Measurements from ENCODE around the gene MREG.

DNA sequence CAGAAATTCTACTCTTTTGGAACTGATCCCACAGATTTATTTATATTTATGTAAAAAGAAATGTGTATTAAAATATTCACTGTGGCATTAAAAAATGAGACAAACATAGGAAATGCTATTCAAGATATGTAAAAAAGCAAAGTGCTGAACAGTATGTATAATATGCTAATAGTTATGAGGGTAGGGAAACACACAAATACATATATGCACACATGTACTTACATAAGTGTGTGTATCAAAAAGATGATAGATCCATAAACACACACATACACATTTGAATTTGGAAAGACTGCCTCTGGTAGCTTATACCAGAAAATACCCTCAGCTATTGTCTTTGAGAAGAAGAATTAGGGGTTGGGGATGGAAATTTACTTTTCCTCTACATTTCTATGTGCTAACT lies 103.2 kb downstream of the MREG start:
- TF ChIP-seq, protein P1, sequence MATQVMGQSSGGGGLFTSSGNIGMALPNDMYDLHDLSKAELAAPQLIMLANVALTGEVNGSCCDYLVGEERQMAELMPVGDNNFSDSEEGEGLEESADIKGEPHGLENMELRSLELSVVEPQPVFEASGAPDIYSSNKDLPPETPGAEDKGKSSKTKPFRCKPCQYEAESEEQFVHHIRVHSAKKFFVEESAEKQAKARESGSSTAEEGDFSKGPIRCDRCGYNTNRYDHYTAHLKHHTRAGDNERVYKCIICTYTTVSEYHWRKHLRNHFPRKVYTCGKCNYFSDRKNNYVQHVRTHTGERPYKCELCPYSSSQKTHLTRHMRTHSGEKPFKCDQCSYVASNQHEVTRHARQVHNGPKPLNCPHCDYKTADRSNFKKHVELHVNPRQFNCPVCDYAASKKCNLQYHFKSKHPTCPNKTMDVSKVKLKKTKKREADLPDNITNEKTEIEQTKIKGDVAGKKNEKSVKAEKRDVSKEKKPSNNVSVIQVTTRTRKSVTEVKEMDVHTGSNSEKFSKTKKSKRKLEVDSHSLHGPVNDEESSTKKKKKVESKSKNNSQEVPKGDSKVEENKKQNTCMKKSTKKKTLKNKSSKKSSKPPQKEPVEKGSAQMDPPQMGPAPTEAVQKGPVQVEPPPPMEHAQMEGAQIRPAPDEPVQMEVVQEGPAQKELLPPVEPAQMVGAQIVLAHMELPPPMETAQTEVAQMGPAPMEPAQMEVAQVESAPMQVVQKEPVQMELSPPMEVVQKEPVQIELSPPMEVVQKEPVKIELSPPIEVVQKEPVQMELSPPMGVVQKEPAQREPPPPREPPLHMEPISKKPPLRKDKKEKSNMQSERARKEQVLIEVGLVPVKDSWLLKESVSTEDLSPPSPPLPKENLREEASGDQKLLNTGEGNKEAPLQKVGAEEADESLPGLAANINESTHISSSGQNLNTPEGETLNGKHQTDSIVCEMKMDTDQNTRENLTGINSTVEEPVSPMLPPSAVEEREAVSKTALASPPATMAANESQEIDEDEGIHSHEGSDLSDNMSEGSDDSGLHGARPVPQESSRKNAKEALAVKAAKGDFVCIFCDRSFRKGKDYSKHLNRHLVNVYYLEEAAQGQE (IDR thresholded peaks at IDR 0.05; ENCODE audit: unreplicated experiment) = no peak
- TF ChIP-seq, protein P2, sequence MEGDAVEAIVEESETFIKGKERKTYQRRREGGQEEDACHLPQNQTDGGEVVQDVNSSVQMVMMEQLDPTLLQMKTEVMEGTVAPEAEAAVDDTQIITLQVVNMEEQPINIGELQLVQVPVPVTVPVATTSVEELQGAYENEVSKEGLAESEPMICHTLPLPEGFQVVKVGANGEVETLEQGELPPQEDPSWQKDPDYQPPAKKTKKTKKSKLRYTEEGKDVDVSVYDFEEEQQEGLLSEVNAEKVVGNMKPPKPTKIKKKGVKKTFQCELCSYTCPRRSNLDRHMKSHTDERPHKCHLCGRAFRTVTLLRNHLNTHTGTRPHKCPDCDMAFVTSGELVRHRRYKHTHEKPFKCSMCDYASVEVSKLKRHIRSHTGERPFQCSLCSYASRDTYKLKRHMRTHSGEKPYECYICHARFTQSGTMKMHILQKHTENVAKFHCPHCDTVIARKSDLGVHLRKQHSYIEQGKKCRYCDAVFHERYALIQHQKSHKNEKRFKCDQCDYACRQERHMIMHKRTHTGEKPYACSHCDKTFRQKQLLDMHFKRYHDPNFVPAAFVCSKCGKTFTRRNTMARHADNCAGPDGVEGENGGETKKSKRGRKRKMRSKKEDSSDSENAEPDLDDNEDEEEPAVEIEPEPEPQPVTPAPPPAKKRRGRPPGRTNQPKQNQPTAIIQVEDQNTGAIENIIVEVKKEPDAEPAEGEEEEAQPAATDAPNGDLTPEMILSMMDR (conservative IDR thresholded peaks at IDR 0.05; ENCODE audit: low read depth in 2 of 2) = no peak
- TF ChIP-seq POLR2AphosphoS5 (IDR thresholded peaks at IDR 0.05; ENCODE audit: low read depth) (no peak), EZH2 (IDR thresholded peaks at IDR 0.05; ENCODE audit: low read depth, unreplicated experiment) (no peak), CREB1 (CRISPR knock-in tag; IDR thresholded peaks at IDR 0.05; ENCODE audit: low read depth) (no peak), EZH2phosphoT487 (IDR thresholded peaks at IDR 0.05; ENCODE audit: unreplicated experiment) (no peak)

Data from GM23338 (cell line).